ENCODE data around the gene CPB2.

GRCh38 chr13:46022481-46022880 lies 82.4 kb downstream of the CPB2 start:
- TF ChIP-seq EZH2phosphoT487 (IDR thresholded peaks at IDR 0.05; ENCODE audit: borderline replicate concordance) (no peak), CTCF (conservative IDR thresholded peaks at IDR 0.05; ENCODE audit: low read length) (no peak)

All from Loucy (cell line).